PC-9 (cell line): Measurements from ENCODE around the gene PIK3C3. TPM values are rescaled to one million over a fixed set of nuclear protein-coding genes. Genes with fewer than 3 reads are reported as not detected.

Experiments used
- BruUV-seq: library from RNA; stranded (reverse); fragments of 400-500 nt; replicated peaks from 2 replicates; lab custom pipeline; 2021; lab: Mats Ljungman, UMichigan
- CTCF ChIA-PET: fragments of 300-600 bp; sonication (Branson Sonifier 250); formaldehyde crosslinking; loops from one replicate; lab custom pipeline; 2022; ENCODE audit warnings: antibody characterized with exemption; lab: Charles Lee
- POLR2A ChIA-PET: fragments of 300-600 bp; sonication (Branson Sonifier 250); formaldehyde crosslinking; loops from one replicate; lab custom pipeline; 2022; ENCODE audit warnings: antibody characterized with exemption; ENCODE audit not compliant: unreplicated experiment; lab: Charles Lee
- DNase-seq, 2 experiments: peaks; one replicate each; pipeline versions ENCODE4 v3.0.0 to v3.0.0-alpha.2; 2015 to 2022; ENCODE audit warnings: mixed read lengths in 1 of 2
- H2AFZ ChIP-seq: fragments of 200-600 bp; sonication (generic); 2 replicates; pipeline ENCODE4 v1.8.1; 2017; ENCODE audit warnings: antibody characterized with exemption
- H3F3A ChIP-seq: fragments of 200-600 bp; sonication (generic); 2 replicates; pipeline ENCODE4 v1.8.1; 2017; ENCODE audit warnings: antibody characterized with exemption, mild to moderate bottlenecking, low read depth; ENCODE audit not compliant: insufficient read depth
- H3K27ac ChIP-seq: fragments of 200-600 bp; sonication (generic); 2 replicates; pipeline ENCODE4 v1.6.1; 2016; ENCODE audit warnings: mixed run types
- H3K27me3 ChIP-seq: fragments of 200-600 bp; sonication (generic); 2 replicates; pipeline ENCODE4 v1.6.1; 2016; ENCODE audit warnings: low read depth, mixed run types; ENCODE audit not compliant: insufficient read depth
- H3K36me3 ChIP-seq: fragments of 200-600 bp; sonication (generic); 2 replicates; pipeline ENCODE4 v1.6.1; 2016; ENCODE audit warnings: low read depth, mixed run types
- H3K4me1 ChIP-seq: fragments of 200-600 bp; sonication (generic); replicated peaks from 2 replicates; pipeline ENCODE4 v1.6.1; 2016; ENCODE audit warnings: mixed run types; ENCODE audit not compliant: insufficient read depth
- H3K4me2 ChIP-seq: fragments of 200-600 bp; sonication (generic); 2 replicates; pipeline ENCODE4 v1.6.1; 2017; ENCODE audit warnings: mixed run types
- H3K4me3 ChIP-seq: fragments of 200-600 bp; sonication (generic); 2 replicates; pipeline ENCODE4 v1.6.1; 2016; ENCODE audit warnings: mixed run types
- H3K79me2 ChIP-seq: fragments of 200-600 bp; sonication (generic); 2 replicates; pipeline ENCODE4 v1.6.1; 2017; ENCODE audit warnings: low read depth, mixed run types
- H3K9me2 ChIP-seq: fragments of 200-600 bp; sonication (generic); 2 replicates; pipeline ENCODE4 v1.8.1; 2017; ENCODE audit warnings: mild to moderate bottlenecking; ENCODE audit not compliant: insufficient read depth
- H3K9me3 ChIP-seq: fragments of 200-600 bp; sonication (generic); 2 replicates; pipeline ENCODE4 v1.8.1; 2016; ENCODE audit warnings: low read depth; ENCODE audit not compliant: insufficient read depth
- H4K20me1 ChIP-seq: fragments of 200-600 bp; sonication (generic); 2 replicates; pipeline ENCODE4 v1.8.1; 2017; ENCODE audit not compliant: insufficient read depth
- CTCF ChIP-seq: fragments of 200-600 bp; sonication (generic); conservative IDR thresholded peaks from 2 replicates; pipeline ENCODE4 v1.6.1; 2017; ENCODE audit warnings: mixed run types, antibody characterized with exemption, mild to moderate bottlenecking, moderate library complexity
- EZH2 ChIP-seq: fragments of 200-600 bp; sonication (generic); IDR thresholded peaks from 2 replicates; pipeline ENCODE4 v1.8.0; 2017; ENCODE audit warnings: antibody characterized with exemption, low read depth
- intact Hi-C: fragments of 100-400 bp; cut with micrococcal nuclease; formaldehyde crosslinking; loops from one replicate; pipeline ENCODE4 v1.10.0; 2022; ENCODE audit not compliant: unreplicated experiment
- total RNA-seq: library from RNA; stranded (reverse); gene quantifications from 2 replicates; pipeline ENCODE4 v1.2.3, GENCODE V29; 2021

PIK3C3 gene
- total RNA-seq, 1 experiment from 2014 or later = 31.4 TPM

GRCh38 chr18:42039396-42039795, 84.4 kb downstream of the PIK3C3 start:
- intact Hi-C loops = no loop called here
- no peak overlapping the region for H3K4me3 ChIP-seq
- H2AFZ ChIP-seq = no peak overlapping the region
- H3K9me3 ChIP-seq = no peaks in the 10 kb centered on the region
- TF ChIP-seq CTCF (no peak), EZH2 (no peak)
- POLR2A ChIA-PET = no interaction called here
- 0 out of 2 replicates have a peak, but pooled peaks cover 5% of the 10 kb centered on the region for H3K36me3 ChIP-seq
- H3K27me3 ChIP-seq = no peaks in the 10 kb centered on the region
- H3K79me2 ChIP-seq = no peaks in the 10 kb centered on the region
- CTCF ChIA-PET = no interaction called here
- H4K20me1 ChIP-seq = no peaks in the 10 kb centered on the region
- no TSS peak for BruUV-seq
- no peaks in the 10 kb centered on the region for H3F3A ChIP-seq
- DNase-seq = no peak
- H3K4me1 ChIP-seq = no peaks in the 10 kb centered on the region
- H3K9me2 ChIP-seq = no peaks in the 10 kb centered on the region
- no peak overlapping the region for H3K27ac ChIP-seq
- H3K4me2 ChIP-seq = no peak overlapping the region

GRCh38 chr18:42041793-42042192, 86.8 kb downstream of the PIK3C3 start:
- H2AFZ ChIP-seq = no peak overlapping the region
- intact Hi-C loops = no loop called here
- H3K27ac ChIP-seq = no peak overlapping the region
- POLR2A ChIA-PET = no interaction called here
- no peaks in the 10 kb centered on the region for H3K9me2 ChIP-seq
- no TSS peak for BruUV-seq
- no peaks in the 10 kb centered on the region for H3K9me3 ChIP-seq
- no peak overlapping the region for H3K4me3 ChIP-seq
- CTCF ChIA-PET = no interaction called here
- no peak for DNase-seq
- H3K4me1 ChIP-seq = 0 out of 2 replicates have a peak, but pooled peaks cover 4% of the 10 kb centered on the region
- no peak overlapping the region for H3K4me2 ChIP-seq
- no peaks in the 10 kb centered on the region for H3K27me3 ChIP-seq
- H3K79me2 ChIP-seq = no peaks in the 10 kb centered on the region
- H3K36me3 ChIP-seq = 0 out of 2 replicates have a peak, but pooled peaks cover 8% of the 10 kb centered on the region
- H4K20me1 ChIP-seq = no peaks in the 10 kb centered on the region
- no peaks in the 10 kb centered on the region for H3F3A ChIP-seq
- TF ChIP-seq CTCF (no peak), EZH2 (no peak)

GRCh38 chr18:42045346-42045745, 90.3 kb downstream of the PIK3C3 start:
- Histone ChIP-seq H3K36me3 (peaks cover 15% of the 10 kb centered on the region; the same call in 1 of the 2 replicates), H3K79me2 (no peaks in the 10 kb centered on the region), H4K20me1 (no peaks in the 10 kb centered on the region), H3K4me3 (no peak overlapping the region), H3K9me3 (no peaks in the 10 kb centered on the region), H3K27ac (no peak overlapping the region), H3K4me1 (peaks cover 22% of the 10 kb centered on the region), H3K9me2 (no peaks in the 10 kb centered on the region), H3K4me2 (no peak overlapping the region), H2AFZ (no peak overlapping the region), H3F3A (peaks cover 7% of the 10 kb centered on the region; the same call in 1 of the 2 replicates), H3K27me3 (no peaks in the 10 kb centered on the region)
- no peak for DNase-seq
- intact Hi-C loops = no loop called here
- TF ChIP-seq CTCF = no peak
- no peak for TF ChIP-seq EZH2
- ChIA-PET CTCF (no interaction called here), POLR2A (no interaction called here)
- BruUV-seq = no TSS peak
